ENCODE measurements around the gene NPL. TPM values are rescaled to one million over a fixed set of nuclear protein-coding genes. Genes with fewer than 3 reads are reported as not detected.

The NPL gene
- polyA plus RNA-seq, 1 donor from 2014 or later, result 1.2 TPM

DNA sequence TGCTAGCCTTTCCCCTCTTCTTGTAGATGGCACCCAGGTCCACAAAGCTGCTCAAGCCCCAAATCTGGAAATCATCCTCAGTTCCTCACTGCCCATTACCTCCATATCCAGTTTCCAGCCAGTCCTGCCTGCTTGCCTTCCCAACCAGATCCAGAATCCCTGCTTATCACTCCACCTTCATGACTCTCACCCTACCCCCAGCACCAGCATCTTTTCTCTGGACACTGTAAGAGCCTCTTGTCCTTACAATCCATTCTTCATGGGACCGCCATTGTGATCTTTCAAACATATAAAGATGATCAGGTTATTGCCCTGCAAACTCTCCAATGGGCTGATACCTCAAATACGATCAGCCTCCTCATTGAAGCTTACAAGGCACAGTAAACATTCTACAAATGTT, 23.5 kb upstream of the NPL start:
- Histone ChIP-seq H3K79me2 (replicated peaks; ENCODE audit: insufficient read depth, low read length) (no peaks in the 10 kb centered on the region), H3K4me2 (ENCODE audit: low read length) (no peak overlapping the region), H3K27ac (ENCODE audit: low read length) (no peak overlapping the region), H3K27me3 (ENCODE audit: insufficient read depth, low read depth, low read length) (no peaks in the 10 kb centered on the region), H3K9ac (ENCODE audit: low read length) (no peak overlapping the region), H4K20me1 (ENCODE audit: insufficient read depth) (no peaks in the 10 kb centered on the region), H2AFZ (ENCODE audit: low read depth, low read length) (no peak overlapping the region), H3K4me3 (ENCODE audit: low read length) (no peak overlapping the region), H3F3A (ENCODE audit: insufficient read depth, low read length, poor library complexity, severe bottlenecking) (no peaks in the 10 kb centered on the region), H3K9me2 (ENCODE audit: insufficient read depth, low read length) (no peaks in the 10 kb centered on the region), H3K36me3 (ENCODE audit: insufficient read depth, low read length) (no peaks in the 10 kb centered on the region), H3K9me3 (ENCODE audit: low read length) (no peaks in the 10 kb centered on the region)
- no peak for TF ChIP-seq MXI1 (conservative IDR thresholded peaks at IDR 0.05; ENCODE audit: poor library complexity, severe bottlenecking)
- no peak for TF ChIP-seq SMC3 (conservative IDR thresholded peaks at IDR 0.05; ENCODE audit: poor library complexity)
- TF ChIP-seq, protein P1, sequence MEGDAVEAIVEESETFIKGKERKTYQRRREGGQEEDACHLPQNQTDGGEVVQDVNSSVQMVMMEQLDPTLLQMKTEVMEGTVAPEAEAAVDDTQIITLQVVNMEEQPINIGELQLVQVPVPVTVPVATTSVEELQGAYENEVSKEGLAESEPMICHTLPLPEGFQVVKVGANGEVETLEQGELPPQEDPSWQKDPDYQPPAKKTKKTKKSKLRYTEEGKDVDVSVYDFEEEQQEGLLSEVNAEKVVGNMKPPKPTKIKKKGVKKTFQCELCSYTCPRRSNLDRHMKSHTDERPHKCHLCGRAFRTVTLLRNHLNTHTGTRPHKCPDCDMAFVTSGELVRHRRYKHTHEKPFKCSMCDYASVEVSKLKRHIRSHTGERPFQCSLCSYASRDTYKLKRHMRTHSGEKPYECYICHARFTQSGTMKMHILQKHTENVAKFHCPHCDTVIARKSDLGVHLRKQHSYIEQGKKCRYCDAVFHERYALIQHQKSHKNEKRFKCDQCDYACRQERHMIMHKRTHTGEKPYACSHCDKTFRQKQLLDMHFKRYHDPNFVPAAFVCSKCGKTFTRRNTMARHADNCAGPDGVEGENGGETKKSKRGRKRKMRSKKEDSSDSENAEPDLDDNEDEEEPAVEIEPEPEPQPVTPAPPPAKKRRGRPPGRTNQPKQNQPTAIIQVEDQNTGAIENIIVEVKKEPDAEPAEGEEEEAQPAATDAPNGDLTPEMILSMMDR (IDR thresholded peaks at IDR 0.05; ENCODE audit: poor library complexity, severe bottlenecking), result no peak
- no peak for TF ChIP-seq EZH2 (IDR thresholded peaks at IDR 0.05; ENCODE audit: borderline replicate concordance, insufficient read depth, low read length, poor library complexity, severe bottlenecking)
- no peak for TF ChIP-seq RAD21 (conservative IDR thresholded peaks at IDR 0.05)
- no peak for TF ChIP-seq POLR2AphosphoS5 (IDR thresholded peaks at IDR 0.05)
- no peak for TF ChIP-seq TAF1 (IDR thresholded peaks at IDR 0.05; ENCODE audit: low read depth)
- TF ChIP-seq, protein P2, sequence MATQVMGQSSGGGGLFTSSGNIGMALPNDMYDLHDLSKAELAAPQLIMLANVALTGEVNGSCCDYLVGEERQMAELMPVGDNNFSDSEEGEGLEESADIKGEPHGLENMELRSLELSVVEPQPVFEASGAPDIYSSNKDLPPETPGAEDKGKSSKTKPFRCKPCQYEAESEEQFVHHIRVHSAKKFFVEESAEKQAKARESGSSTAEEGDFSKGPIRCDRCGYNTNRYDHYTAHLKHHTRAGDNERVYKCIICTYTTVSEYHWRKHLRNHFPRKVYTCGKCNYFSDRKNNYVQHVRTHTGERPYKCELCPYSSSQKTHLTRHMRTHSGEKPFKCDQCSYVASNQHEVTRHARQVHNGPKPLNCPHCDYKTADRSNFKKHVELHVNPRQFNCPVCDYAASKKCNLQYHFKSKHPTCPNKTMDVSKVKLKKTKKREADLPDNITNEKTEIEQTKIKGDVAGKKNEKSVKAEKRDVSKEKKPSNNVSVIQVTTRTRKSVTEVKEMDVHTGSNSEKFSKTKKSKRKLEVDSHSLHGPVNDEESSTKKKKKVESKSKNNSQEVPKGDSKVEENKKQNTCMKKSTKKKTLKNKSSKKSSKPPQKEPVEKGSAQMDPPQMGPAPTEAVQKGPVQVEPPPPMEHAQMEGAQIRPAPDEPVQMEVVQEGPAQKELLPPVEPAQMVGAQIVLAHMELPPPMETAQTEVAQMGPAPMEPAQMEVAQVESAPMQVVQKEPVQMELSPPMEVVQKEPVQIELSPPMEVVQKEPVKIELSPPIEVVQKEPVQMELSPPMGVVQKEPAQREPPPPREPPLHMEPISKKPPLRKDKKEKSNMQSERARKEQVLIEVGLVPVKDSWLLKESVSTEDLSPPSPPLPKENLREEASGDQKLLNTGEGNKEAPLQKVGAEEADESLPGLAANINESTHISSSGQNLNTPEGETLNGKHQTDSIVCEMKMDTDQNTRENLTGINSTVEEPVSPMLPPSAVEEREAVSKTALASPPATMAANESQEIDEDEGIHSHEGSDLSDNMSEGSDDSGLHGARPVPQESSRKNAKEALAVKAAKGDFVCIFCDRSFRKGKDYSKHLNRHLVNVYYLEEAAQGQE (IDR thresholded peaks at IDR 0.05; ENCODE audit: borderline replicate concordance), result no peak
- TF ChIP-seq EP300 (conservative IDR thresholded peaks at IDR 0.05; ENCODE audit: poor library complexity, severe bottlenecking), result no peak

DNA sequence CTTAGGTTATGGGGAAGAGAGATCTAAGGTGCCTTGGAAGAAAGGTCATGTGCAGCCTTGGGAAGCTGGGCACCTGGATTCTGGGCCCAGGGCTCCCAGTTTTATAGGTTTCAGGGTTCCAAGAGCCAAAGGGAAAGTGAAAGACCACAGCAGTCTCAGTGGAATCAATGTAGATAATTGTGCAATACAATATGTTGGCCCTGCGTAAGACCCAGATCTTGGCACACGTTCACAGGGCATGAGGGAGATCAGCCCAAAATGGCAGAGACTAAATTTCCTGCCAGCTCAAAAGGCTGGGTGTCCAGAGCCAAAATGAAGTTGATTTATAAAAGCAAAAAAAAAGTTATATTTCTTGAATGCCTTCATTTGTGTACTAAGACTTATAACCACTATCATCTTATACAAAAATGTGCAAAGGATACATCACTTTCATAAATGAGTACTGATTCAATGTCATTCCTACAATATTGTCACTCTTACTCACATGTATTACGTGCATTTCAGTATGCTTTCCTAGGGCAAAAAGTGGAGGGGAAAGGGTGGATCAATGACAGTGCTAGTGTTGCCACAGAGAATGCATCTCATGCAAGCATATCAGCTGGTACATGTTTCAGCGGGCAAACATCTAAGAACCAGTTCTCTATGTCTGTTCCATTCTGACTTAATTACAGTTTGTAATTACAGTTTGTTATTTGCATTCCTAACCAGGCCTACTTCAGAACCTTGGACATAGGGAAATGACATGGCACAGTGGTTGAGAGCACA, 22.5 kb upstream of the NPL start:
- Histone ChIP-seq H3K9me2 (ENCODE audit: insufficient read depth, low read length) (no peaks in the 10 kb centered on the region), H3K9me3 (ENCODE audit: low read length) (no peaks in the 10 kb centered on the region), H3K27ac (ENCODE audit: low read length) (no peak overlapping the region), H4K20me1 (ENCODE audit: insufficient read depth) (no peaks in the 10 kb centered on the region), H3K79me2 (replicated peaks; ENCODE audit: insufficient read depth, low read length) (no peaks in the 10 kb centered on the region), H3K4me3 (ENCODE audit: low read length) (no peak overlapping the region), H2AFZ (ENCODE audit: low read depth, low read length) (no peak overlapping the region), H3K9ac (ENCODE audit: low read length) (no peak overlapping the region), H3K27me3 (ENCODE audit: insufficient read depth, low read depth, low read length) (no peaks in the 10 kb centered on the region), H3F3A (ENCODE audit: insufficient read depth, low read length, poor library complexity, severe bottlenecking) (no peaks in the 10 kb centered on the region), H3K4me2 (ENCODE audit: low read length) (no peak overlapping the region), H3K36me3 (ENCODE audit: insufficient read depth, low read length) (no peaks in the 10 kb centered on the region)
- TF ChIP-seq SMC3 (conservative IDR thresholded peaks at IDR 0.05; ENCODE audit: poor library complexity) (no peak), POLR2AphosphoS5 (IDR thresholded peaks at IDR 0.05) (no peak), TAF1 (IDR thresholded peaks at IDR 0.05; ENCODE audit: low read depth) (no peak)
